ENCODE measurements around the gene VPS33A.
"Not testable (repeated sequence)": the region's sequence is repeated elsewhere in the genome, so short reads cannot be mapped to it uniquely, and the experiment has no call there.

Gene VPS33A

GRCh38 chr12:122266230-122266901, at the start of gene VPS33A:
Gene VPS33A (minus strand): TSS chr12:122266494. CDS start chr12:122266408, 86 bp downstream.
- peak; percentile 92 to 96 (median 92) for DNase-seq (ENCODE audit: low read depth in 3 of 3)

- DNase-seq (ENCODE audit: low read depth in 3 of 3): no peak
Observed at GRCh38 chr12:122312926-122313325, 46.6 kb upstream of the VPS33A start.

- DNase-seq (ENCODE audit: low read depth in 3 of 3): no peak
Observed at GRCh38 chr12:122311696-122312095, 45.4 kb upstream of the VPS33A start.

- DNase-seq (ENCODE audit: low read depth in 3 of 3): no peak
Observed at GRCh38 chr12:122310626-122311333, 44.5 kb upstream of the VPS33A start.

- DNase-seq (ENCODE audit: low read depth in 3 of 3): no peak
Observed at GRCh38 chr12:122309564-122310121, 43.3 kb upstream of the VPS33A start.

- no peak for DNase-seq (ENCODE audit: low read depth in 3 of 3)
Observed at GRCh38 chr12:122308811-122309210, 42.5 kb upstream of the VPS33A start.

GRCh38 chr12:122306407-122306806, 40.1 kb upstream of the VPS33A start:
- DNase-seq (ENCODE audit: low read depth in 3 of 3): no peak

- DNase-seq (ENCODE audit: low read depth in 3 of 3): no peak
Observed at GRCh38 chr12:122304924-122305323, 38.6 kb upstream of the VPS33A start.

GRCh38 chr12:122303068-122303467, 36.8 kb upstream of the VPS33A start:
- DNase-seq (ENCODE audit: low read depth in 3 of 3): no peak

GRCh38 chr12:122298071-122298748, 31.9 kb upstream of the VPS33A start:
- no peak for DNase-seq (ENCODE audit: low read depth in 3 of 3)

GRCh38 chr12:122297494-122297893, 31.2 kb upstream of the VPS33A start:
- DNase-seq (ENCODE audit: low read depth in 3 of 3): no peak

GRCh38 chr12:122295877-122296276, 29.6 kb upstream of the VPS33A start:
- DNase-seq (ENCODE audit: low read depth in 3 of 3): no peak

GRCh38 chr12:122293081-122293480, 26.8 kb upstream of the VPS33A start:
- DNase-seq (ENCODE audit: low read depth in 3 of 3): no peak

GRCh38 chr12:122291431-122291830, 25.1 kb upstream of the VPS33A start:
- no peak for DNase-seq (ENCODE audit: low read depth in 3 of 3)

- no peak for DNase-seq (ENCODE audit: low read depth in 3 of 3)
Observed at GRCh38 chr12:122283680-122284079, 17.4 kb upstream of the VPS33A start.

GRCh38 chr12:122282061-122282460, 15.8 kb upstream of the VPS33A start:
- no peak for DNase-seq (ENCODE audit: low read depth in 3 of 3)

GRCh38 chr12:122276242-122276641, 9.9 kb upstream of the VPS33A start:
- DNase-seq (ENCODE audit: low read depth in 3 of 3): no peak

- no peak for DNase-seq (ENCODE audit: low read depth in 3 of 3)
Observed at GRCh38 chr12:122275459-122275858, 9.2 kb upstream of the VPS33A start.

- peak in 2 of 3 donors; percentile 8 to 29 for DNase-seq (ENCODE audit: low read depth in 3 of 3)
Observed at GRCh38 chr12:122265886-122266229, 436 bp downstream of the VPS33A start.

GRCh38 chr12:122265476-122265875, 818 bp downstream of the VPS33A start:
- no peak for DNase-seq (ENCODE audit: low read depth in 3 of 3)

GRCh38 chr12:122260735-122261134, 5.6 kb downstream of the VPS33A start:
- not testable (repeated sequence) for DNase-seq (ENCODE audit: low read depth in 3 of 3)

- DNase-seq (ENCODE audit: low read depth in 3 of 3): not testable (repeated sequence)
Observed at GRCh38 chr12:122258939-122259338, 7.4 kb downstream of the VPS33A start.

- DNase-seq (ENCODE audit: low read depth in 3 of 3): not testable (repeated sequence)
Observed at GRCh38 chr12:122258462-122258861, 7.8 kb downstream of the VPS33A start.
